Upper lobe of left lung (tissue), 6 donors: Measurements from ENCODE around the gene UBR2. TPM values are rescaled to one million over a fixed set of nuclear protein-coding genes. Genes with fewer than 3 reads are reported as not detected.
"Not testable (repeated sequence)": the region's sequence is repeated elsewhere in the genome, so short reads cannot be mapped to it uniquely, and the experiment has no call there.

Experiments used
- ATAC-seq, 2 donors: fragments of 200-7000 bp; cut with Tn5 transposase; one replicate each; pipeline ENCODE4 v1.9.1; 2022; ENCODE audit warnings: mild to moderate bottlenecking in 2 of 2, moderate library complexity in 2 of 2; ENCODE audit not compliant: low FRiP score in 2 of 2
- DNase-seq, 2 donors: peaks; one replicate each; pipeline ENCODE4 v3.0.0-alpha.2; 2019 to 2020
- H3K27ac ChIP-seq, 4 donors: fragments of 200-600 bp; sonication (generic); one replicate each; pipeline ENCODE4 v1.5.1; 2016 to 2019
- H3K27me3 ChIP-seq, 4 donors: fragments of 200-600 bp; sonication (generic); one replicate each; pipeline ENCODE4 v1.5.1; 2017 to 2019
- H3K36me3 ChIP-seq, 4 donors: fragments of 200-600 bp; sonication (generic); one replicate each; pipeline ENCODE4 v1.5.1; 2016 to 2019
- H3K4me1 ChIP-seq, 4 donors: fragments of 200-600 bp; sonication (generic); one replicate each; pipeline ENCODE4 v1.5.1; 2018 to 2019
- H3K4me3 ChIP-seq, 4 donors: fragments of 200-600 bp; sonication (generic); one replicate each; pipeline ENCODE4 v1.5.1; 2017 to 2019; ENCODE audit warnings: mild to moderate bottlenecking in 2 of 4, moderate library complexity in 1 of 4
- H3K9me3 ChIP-seq, 4 donors: fragments of 200-600 bp; sonication (generic); one replicate each; pipeline ENCODE4 v1.5.1; 2018 to 2019
- EP300 ChIP-seq, 4 donors: sonication (generic); formaldehyde crosslinking; IDR thresholded peaks; one replicate each; pipeline ENCODE4 v1.5.1; 2017; ENCODE audit warnings: antibody characterized with exemption in 4 of 4, control low read depth in 2 of 4
- POLR2A ChIP-seq, 4 donors: fragments of 450-650 bp; IDR thresholded peaks; one replicate each; pipeline ENCODE4 v1.5.1; 2016 to 2017; ENCODE audit warnings: antibody characterized with exemption in 4 of 4, mild to moderate bottlenecking in 2 of 4
- POLR2AphosphoS5 ChIP-seq, 2 donors: sonication (generic); formaldehyde crosslinking; IDR thresholded peaks; one replicate each; pipeline ENCODE4 v1.5.1; 2017; ENCODE audit warnings: antibody characterized with exemption in 2 of 2
- WGBS, 2 donors: methylation state at CpG; one replicate each; pipeline ENCODE4 v1.1.5; 2017 to 2018; 5-methylcytosine and 5-hydroxymethylcytosine counted together
- total RNA-seq, 6 donors: library from RNA; depleted of rRNA in 4 of 6; stranded (reverse); fragments of >200 nt in 4 of 6; gene quantifications; one replicate each; pipeline versions ENCODE4 v1.1.0 to v1.2.1, GENCODE V29; 2016 to 2021
- TF ChIP-seq, protein P1 (sequence below), 6 experiments: fragments of 450-650 bp in 4 of 6; fragments of 200-600 bp in 2 of 6; sonication (generic) in 2 of 6; IDR thresholded peaks; one replicate each; pipeline ENCODE4 v1.5.1; 2016 to 2019; ENCODE audit warnings: antibody characterized with exemption in 6 of 6
- donor health status: DM: no; HTN: no; CAD: no; lungs with moderate emphysema.
- donor health status: DM: no; HTN: yes; CAD: no; lungs with severe emphysema.

Gene UBR2
- total RNA-seq, 6 donors from 2014 or later: 20.3 to 44.3 (median 32.8) TPM

DNA sequence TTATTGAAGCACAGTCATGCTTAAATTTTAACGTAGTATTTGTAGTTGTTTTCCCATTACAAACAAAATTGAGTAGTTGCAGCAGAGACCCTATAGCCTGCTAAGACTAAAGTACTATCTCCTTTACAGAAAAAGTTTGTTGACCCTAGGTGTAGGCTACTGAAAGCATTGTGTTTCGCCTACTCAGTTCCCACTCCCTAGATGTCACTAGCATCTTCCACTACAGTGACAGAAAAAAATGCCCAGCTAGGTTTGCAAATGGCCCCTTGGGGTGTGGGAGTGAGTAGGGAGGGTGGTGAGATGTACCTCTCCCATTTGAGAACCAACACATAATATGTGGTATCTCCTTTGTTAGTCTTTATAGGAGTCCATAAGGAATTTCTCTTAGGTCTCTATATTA is 34.5 kb downstream of the UBR2 start:
- H3K36me3 ChIP-seq: peaks cover 0 to 11% (median 5%) of the 10 kb centered on the region in 4 donors
- H3K4me3 ChIP-seq: no peak overlapping the region
- no peaks in the 10 kb centered on the region for H3K9me3 ChIP-seq
- peaks cover 0 to 6% (median 2%) of the 10 kb centered on the region in 4 donors for H3K4me1 ChIP-seq
- DNase-seq: no peak
- H3K27me3 ChIP-seq: no peaks in the 10 kb centered on the region
- ATAC-seq: no peak
- TF ChIP-seq POLR2A (IDR thresholded peaks at IDR 0.05): no peak
- TF ChIP-seq EP300 (IDR thresholded peaks at IDR 0.05): no peak
- TF ChIP-seq, protein P1, sequence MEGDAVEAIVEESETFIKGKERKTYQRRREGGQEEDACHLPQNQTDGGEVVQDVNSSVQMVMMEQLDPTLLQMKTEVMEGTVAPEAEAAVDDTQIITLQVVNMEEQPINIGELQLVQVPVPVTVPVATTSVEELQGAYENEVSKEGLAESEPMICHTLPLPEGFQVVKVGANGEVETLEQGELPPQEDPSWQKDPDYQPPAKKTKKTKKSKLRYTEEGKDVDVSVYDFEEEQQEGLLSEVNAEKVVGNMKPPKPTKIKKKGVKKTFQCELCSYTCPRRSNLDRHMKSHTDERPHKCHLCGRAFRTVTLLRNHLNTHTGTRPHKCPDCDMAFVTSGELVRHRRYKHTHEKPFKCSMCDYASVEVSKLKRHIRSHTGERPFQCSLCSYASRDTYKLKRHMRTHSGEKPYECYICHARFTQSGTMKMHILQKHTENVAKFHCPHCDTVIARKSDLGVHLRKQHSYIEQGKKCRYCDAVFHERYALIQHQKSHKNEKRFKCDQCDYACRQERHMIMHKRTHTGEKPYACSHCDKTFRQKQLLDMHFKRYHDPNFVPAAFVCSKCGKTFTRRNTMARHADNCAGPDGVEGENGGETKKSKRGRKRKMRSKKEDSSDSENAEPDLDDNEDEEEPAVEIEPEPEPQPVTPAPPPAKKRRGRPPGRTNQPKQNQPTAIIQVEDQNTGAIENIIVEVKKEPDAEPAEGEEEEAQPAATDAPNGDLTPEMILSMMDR (IDR thresholded peaks at IDR 0.05): no peak
- TF ChIP-seq POLR2AphosphoS5 (IDR thresholded peaks at IDR 0.05): no peak
- no peak overlapping the region for H3K27ac ChIP-seq
- WGBS, 2 donors: 96 to 97% methylated on average over 2 of the region's 2 CpGs

DNA sequence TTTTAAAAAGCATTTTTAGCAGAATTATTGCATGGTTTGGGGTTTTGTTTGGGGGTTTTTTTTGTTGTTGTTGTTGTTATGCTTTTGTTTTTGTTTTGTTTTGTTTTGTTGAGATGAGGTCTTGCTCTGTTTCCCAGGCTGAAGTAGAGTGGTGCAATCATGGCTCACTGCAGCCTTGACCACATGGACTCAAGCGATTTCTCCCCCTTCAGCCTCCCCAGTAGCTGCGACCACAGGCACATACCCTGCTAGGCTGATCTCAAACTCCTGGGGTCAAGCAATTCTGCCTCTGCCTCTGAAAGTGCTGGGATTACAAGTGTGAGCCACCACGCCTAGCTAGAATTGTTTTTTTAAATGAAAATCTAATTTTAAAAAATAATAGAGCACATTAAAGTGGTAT is 35.7 kb downstream of the UBR2 start:
- WGBS, 2 donors: 82 to 93% methylated on average over 3 of the region's 3 CpGs
- ATAC-seq (no peak), DNase-seq (no peak)
- Histone ChIP-seq H3K4me3 (no peak overlapping the region), H3K36me3 (peaks cover 0 to 11% (median 4%) of the 10 kb centered on the region in 4 donors), H3K27ac (no peak overlapping the region), H3K9me3 (no peaks in the 10 kb centered on the region), H3K4me1 (no peaks in the 10 kb centered on the region), H3K27me3 (no peaks in the 10 kb centered on the region)
- TF ChIP-seq, protein P1 (IDR thresholded peaks at IDR 0.05): no peak
- TF ChIP-seq EP300 (IDR thresholded peaks at IDR 0.05) (no peak), POLR2A (IDR thresholded peaks at IDR 0.05) (no peak), POLR2AphosphoS5 (IDR thresholded peaks at IDR 0.05) (no peak)

DNA sequence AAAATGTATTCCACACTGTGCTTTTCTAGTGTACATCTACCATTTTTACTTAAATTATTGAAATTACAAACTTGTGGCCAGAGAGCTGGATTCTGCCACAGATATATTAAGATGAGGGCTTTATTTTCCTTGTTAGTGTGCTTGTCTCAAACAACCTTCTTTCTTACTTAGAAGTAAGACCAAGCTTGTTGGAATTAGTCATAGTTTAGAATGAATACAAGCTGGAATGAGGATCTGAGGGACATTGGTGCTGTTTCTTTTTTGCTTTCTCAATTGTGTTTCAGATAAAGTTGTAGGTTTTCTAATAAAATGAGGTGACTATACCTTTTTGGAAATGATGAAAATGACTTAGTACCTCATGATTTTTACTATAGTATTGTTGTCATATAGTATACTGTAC is 40.3 kb downstream of the UBR2 start:
- no peak for DNase-seq
- Histone ChIP-seq H3K4me1 (no peaks in the 10 kb centered on the region), H3K27me3 (no peaks in the 10 kb centered on the region), H3K27ac (no peak overlapping the region), H3K9me3 (no peaks in the 10 kb centered on the region), H3K36me3 (peaks cover 4 to 45% (median 13%) of the 10 kb centered on the region in 4 donors), H3K4me3 (no peak overlapping the region)
- no peak for TF ChIP-seq EP300 (IDR thresholded peaks at IDR 0.05)
- TF ChIP-seq, protein P1 (IDR thresholded peaks at IDR 0.05): no peak
- no peak for TF ChIP-seq POLR2A (IDR thresholded peaks at IDR 0.05)
- TF ChIP-seq POLR2AphosphoS5 (IDR thresholded peaks at IDR 0.05): no peak
- ATAC-seq: no peak

DNA sequence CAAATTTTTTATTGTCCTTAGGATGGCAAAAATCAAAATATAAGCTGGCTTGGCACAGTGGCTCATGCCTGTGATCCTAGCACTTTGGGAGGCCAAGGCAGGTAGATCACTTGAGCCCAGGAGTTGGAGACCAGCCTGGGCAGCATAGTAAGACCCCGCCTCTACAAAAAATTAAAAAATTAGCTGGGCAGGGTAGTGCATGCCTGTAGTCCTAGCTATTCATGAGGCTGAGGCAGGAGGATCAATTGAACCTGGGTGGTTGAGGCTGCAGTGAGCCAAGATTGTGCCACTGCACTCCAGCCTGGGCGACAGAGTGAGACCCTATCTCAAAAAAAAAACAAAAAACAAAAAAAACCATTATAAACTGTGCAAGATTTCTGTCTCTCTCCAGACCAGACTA is 40.9 kb downstream of the UBR2 start:
- ATAC-seq, H3K4me1 ChIP-seq, H3K27me3 ChIP-seq, H3K9me3 ChIP-seq, H3K27ac ChIP-seq, H3K4me3 ChIP-seq, DNase-seq: not testable (repeated sequence)
- WGBS, 2 donors: 88 to 95% methylated on average over 2 of the region's 2 CpGs
- peaks cover 4 to 49% (median 16%) of the 10 kb centered on the region in 4 donors for H3K36me3 ChIP-seq

DNA sequence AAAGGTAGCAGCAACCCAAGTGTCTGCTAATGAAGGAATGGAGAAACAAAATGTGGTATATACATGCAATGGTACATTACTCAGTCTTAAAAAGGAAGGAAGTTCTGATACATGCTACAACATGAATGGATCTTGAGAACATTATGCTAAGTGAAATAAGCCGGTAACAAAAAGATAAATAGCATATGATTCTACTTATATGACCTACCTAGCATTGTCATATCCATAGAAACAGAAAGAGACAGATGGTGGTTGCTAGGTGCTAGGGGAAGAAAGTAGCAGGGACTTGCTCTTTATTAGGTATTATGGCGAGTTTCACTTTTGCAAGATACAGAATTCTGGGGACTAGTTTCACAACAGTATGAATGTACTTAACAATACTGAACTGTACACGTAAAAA is 46.6 kb downstream of the UBR2 start:
- DNase-seq: no peak
- ATAC-seq: no peak
- WGBS, 2 donors: 88 to 89% methylated on average over 3 of the region's 3 CpGs
- Histone ChIP-seq H3K27me3 (no peaks in the 10 kb centered on the region), H3K27ac (no peak overlapping the region), H3K36me3 (peaks cover 4 to 79% (median 24%) of the 10 kb centered on the region in 4 donors), H3K4me3 (no peak overlapping the region), H3K9me3 (no peaks in the 10 kb centered on the region), H3K4me1 (no peaks in the 10 kb centered on the region)
- TF ChIP-seq, protein P1 (IDR thresholded peaks at IDR 0.05): no peak
- TF ChIP-seq POLR2A (IDR thresholded peaks at IDR 0.05) (no peak), EP300 (IDR thresholded peaks at IDR 0.05) (no peak), POLR2AphosphoS5 (IDR thresholded peaks at IDR 0.05) (no peak)
